ENCODE measurements around the gene NOXO1. TPM values are rescaled to one million over a fixed set of nuclear protein-coding genes. Genes with fewer than 3 reads are reported as not detected.
A peak's percentile ranks its signal among the peaks of the same experiment; 100 is the strongest.

Gene NOXO1
- total RNA-seq, 4 donors from 2014 or later, result not detected

- Histone ChIP-seq H3K9me3 (no peaks in the 10 kb centered on the region), H3K27ac (no peak within 1 kb of the TSS), H3K4me3 (replicated peaks in 1 of 3) (no peak within 1 kb of the TSS), H3K4me1 (peaks cover 6 to 29% of the 10 kb centered on the region in 2 donors), H3K36me3 (no peaks in the 10 kb centered on the region), H3K27me3 (peaks cover 7% of the 10 kb centered on the region)
- peak; percentile 29 to 63 for DNase-seq
- WGBS, 2 donors, result 2 to 4% methylated on average over 5 to 11 of the region's 33 CpGs
- TF ChIP-seq, protein P1, sequence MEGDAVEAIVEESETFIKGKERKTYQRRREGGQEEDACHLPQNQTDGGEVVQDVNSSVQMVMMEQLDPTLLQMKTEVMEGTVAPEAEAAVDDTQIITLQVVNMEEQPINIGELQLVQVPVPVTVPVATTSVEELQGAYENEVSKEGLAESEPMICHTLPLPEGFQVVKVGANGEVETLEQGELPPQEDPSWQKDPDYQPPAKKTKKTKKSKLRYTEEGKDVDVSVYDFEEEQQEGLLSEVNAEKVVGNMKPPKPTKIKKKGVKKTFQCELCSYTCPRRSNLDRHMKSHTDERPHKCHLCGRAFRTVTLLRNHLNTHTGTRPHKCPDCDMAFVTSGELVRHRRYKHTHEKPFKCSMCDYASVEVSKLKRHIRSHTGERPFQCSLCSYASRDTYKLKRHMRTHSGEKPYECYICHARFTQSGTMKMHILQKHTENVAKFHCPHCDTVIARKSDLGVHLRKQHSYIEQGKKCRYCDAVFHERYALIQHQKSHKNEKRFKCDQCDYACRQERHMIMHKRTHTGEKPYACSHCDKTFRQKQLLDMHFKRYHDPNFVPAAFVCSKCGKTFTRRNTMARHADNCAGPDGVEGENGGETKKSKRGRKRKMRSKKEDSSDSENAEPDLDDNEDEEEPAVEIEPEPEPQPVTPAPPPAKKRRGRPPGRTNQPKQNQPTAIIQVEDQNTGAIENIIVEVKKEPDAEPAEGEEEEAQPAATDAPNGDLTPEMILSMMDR (IDR thresholded peaks at IDR 0.05), result no peak
- TF ChIP-seq POLR2A (IDR thresholded peaks at IDR 0.05), result no peak
- intact Hi-C loops (cut with DNase I), result no loop called here
Measured at GRCh38 chr16:2019518-2019920, 38.2 kb upstream of the NOXO1 start, which contains the start of gene NPW. Gene NPW (plus strand): TSS chr16:2019785.

DNA sequence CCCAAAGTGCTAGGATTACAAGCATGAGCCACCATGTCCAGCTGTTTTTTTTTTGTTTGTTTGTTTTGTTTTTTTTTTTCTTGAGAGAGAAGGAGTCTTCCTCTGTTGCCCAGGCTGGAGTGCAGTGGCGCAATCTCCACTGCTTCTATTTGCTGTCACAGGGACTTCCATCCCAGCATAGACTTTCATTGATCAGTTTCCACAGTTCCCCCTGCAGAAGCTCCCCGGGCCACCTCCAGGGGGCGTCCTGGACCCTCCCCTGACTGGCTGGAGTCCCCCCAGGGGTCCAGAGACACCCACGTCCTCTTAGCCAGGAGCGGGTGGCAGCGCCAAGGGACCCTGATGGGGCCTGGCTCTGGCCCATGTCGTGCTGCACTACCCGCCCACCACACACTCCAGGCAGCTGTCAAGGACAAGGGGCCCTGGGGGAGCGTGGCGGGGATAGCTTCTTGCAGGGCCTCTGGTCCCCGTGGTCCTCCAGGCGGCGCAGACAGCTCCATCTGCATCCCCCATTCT is 35.2 kb upstream of the NOXO1 start:
- H3K4me3 ChIP-seq (replicated peaks in 1 of 3), result no peak overlapping the region
- H3K27ac ChIP-seq, result no peak overlapping the region
- no peaks in the 10 kb centered on the region for H3K36me3 ChIP-seq
- 38 to 51% methylated on average over 7 to 10 of the region's 13 CpGs for WGBS, 2 donors
- TF ChIP-seq, protein P1 (IDR thresholded peaks at IDR 0.05), result peak in 1 of 6 experiments; percentile 13
- TF ChIP-seq POLR2A (IDR thresholded peaks at IDR 0.05), result no peak
- DNase-seq, result no peak
- peaks cover 7% of the 10 kb centered on the region for H3K27me3 ChIP-seq
- H3K9me3 ChIP-seq, result no peaks in the 10 kb centered on the region
- intact Hi-C loops (cut with DNase I), result no loop called here
- peaks cover 0 to 16% of the 10 kb centered on the region in 2 donors for H3K4me1 ChIP-seq

DNA sequence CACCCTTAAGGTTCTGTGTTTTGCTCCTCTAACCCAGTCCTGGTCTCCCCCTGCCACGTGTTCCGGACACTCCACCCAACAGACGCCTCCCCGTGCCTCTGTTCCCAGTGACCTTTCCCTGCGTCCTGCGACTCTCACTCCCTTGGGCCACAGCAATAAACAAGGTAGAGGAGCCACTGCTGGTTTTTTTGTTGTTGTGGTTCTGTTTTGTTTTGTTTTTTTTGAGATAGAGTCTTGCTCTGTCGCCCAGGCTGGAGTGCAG is 34.6 kb upstream of the NOXO1 start:
- no peak for DNase-seq
- Histone ChIP-seq H3K4me3 (replicated peaks in 1 of 3) (no peak overlapping the region), H3K4me1 (peaks cover 0 to 16% of the 10 kb centered on the region in 2 donors), H3K27me3 (peaks cover 7% of the 10 kb centered on the region), H3K27ac (no peak overlapping the region), H3K36me3 (no peaks in the 10 kb centered on the region), H3K9me3 (no peaks in the 10 kb centered on the region)
- intact Hi-C loops (cut with DNase I), result no loop called here
- 85 to 88% methylated on average over 7 of the region's 7 CpGs for WGBS, 2 donors
- no peak for TF ChIP-seq POLR2A (IDR thresholded peaks at IDR 0.05)
- TF ChIP-seq, protein P1 (IDR thresholded peaks at IDR 0.05), result no peak

GRCh38 chr16:2015117-2015946 is 34.1 kb upstream of the NOXO1 start:
- DNase-seq, result no peak
- 82 to 83% methylated on average over 20 to 23 of the region's 24 CpGs for WGBS, 2 donors

More at GRCh38 chr16:2015117-2015946, 34.1 kb upstream of the NOXO1 start:
- H3K4me3 ChIP-seq (replicated peaks in 1 of 3), result no peak overlapping the region
- no peak overlapping the region for H3K27ac ChIP-seq
- intact Hi-C loops (cut with DNase I), result no loop called here
- TF ChIP-seq POLR2A (IDR thresholded peaks at IDR 0.05), result no peak
- TF ChIP-seq, protein P1 (IDR thresholded peaks at IDR 0.05), result no peak
- H3K36me3 ChIP-seq, result no peaks in the 10 kb centered on the region
- peaks cover 3 to 13% of the 10 kb centered on the region in 2 donors for H3K4me1 ChIP-seq
- H3K27me3 ChIP-seq, result peaks cover 4% of the 10 kb centered on the region
- H3K9me3 ChIP-seq, result no peaks in the 10 kb centered on the region

Measured in thyroid gland (tissue), 4 donors.